HepG2 (cell line): Measurements from ENCODE around the gene GPC4. TPM values are rescaled to one million over a fixed set of nuclear protein-coding genes. Genes with fewer than 3 reads are reported as not detected.

Source experiments
- ATAC-seq: fragments of 200-7000 bp; cut with Tn5 transposase; 3 replicates; pipeline ENCODE4 v1.9.1; 2020; ENCODE audit warnings: mild to moderate bottlenecking, moderate library complexity
- BruUV-seq: library from RNA; stranded (reverse); fragments of 400-500 nt; replicated peaks from 2 replicates; lab custom pipeline; 2021; lab: Mats Ljungman, UMichigan
- CTCF ChIA-PET: fragments of 300-600 bp; formaldehyde crosslinking; extraction: SDS; loops from one replicate; lab custom pipeline; 2021; ENCODE audit warnings: low total read pairs, inconsistent platforms, low intra/inter-chr PET ratio; lab: Yijun Ruan, JAX
- POLR2A ChIA-PET: fragments of 350-600 bp; sonication (Branson Sonifier 250); formaldehyde crosslinking; loops from one replicate; lab custom pipeline; 2020; ENCODE audit warnings: antibody characterized with exemption, inconsistent platforms; lab: Yijun Ruan, JAX
- DNase-seq: peaks from one replicate; pipeline ENCODE4 v3.0.0-alpha.2; 2015; ENCODE audit warnings: low spot score
- FAIRE-seq: peaks from 3 replicates; lab custom pipeline; 2011; peaks lifted over from hg19 to GRCh38; lab: Jason Lieb, UNC
- H2AFZ ChIP-seq: one replicate; pipeline ENCODE4 v1.6.1; 2011; ENCODE audit warnings: low read length, inconsistent platforms
- H3K27ac ChIP-seq: fragments of 300-600 bp; 3 replicates; pipeline ENCODE4 v1.8.0; 2011; ENCODE audit warnings: mixed run types, mild to moderate bottlenecking, mixed read lengths, low read length, inconsistent platforms; ENCODE audit not compliant: insufficient read depth; ENCODE audit errors: extremely low read length
- H3K27me3 ChIP-seq, 2 experiments: fragments of 200-600 bp in 1 of 2; 2 replicates in 1 of 2; 3 replicates in 1 of 2; pipeline versions ENCODE4 v1.6.0 to v1.8.0; 2011; ENCODE audit warnings: low read length in 2 of 2, mild to moderate bottlenecking in 2 of 2, moderate library complexity in 2 of 2, inconsistent platforms in 1 of 2; ENCODE audit not compliant: insufficient read depth in 2 of 2, control insufficient read depth in 1 of 2
- H3K36me3 ChIP-seq, 2 experiments: fragments of 200-600 bp in 1 of 2; replicated peaks in 1 of 2; 2 replicates in 1 of 2; 3 replicates in 1 of 2; pipeline versions ENCODE4 v1.5.1 to v1.8.0; 2011; ENCODE audit warnings: low read length in 2 of 2, inconsistent platforms in 1 of 2; ENCODE audit not compliant: insufficient read depth in 2 of 2, control insufficient read depth in 1 of 2
- H3K4me1 ChIP-seq: 2 replicates; pipeline ENCODE4 v1.5.1; 2012; ENCODE audit warnings: low read length, inconsistent platforms; ENCODE audit not compliant: insufficient read depth
- H3K4me2 ChIP-seq: 2 replicates; pipeline ENCODE4 v1.6.0; 2011; ENCODE audit warnings: low read depth, low read length, inconsistent platforms
- H3K4me3 ChIP-seq, 3 experiments: fragments of 200-600 bp in 1 of 3; sonication (generic), shearing (Covaris generic) in 1 of 3; replicated peaks in 1 of 3; 2 replicates each; pipeline ENCODE4 v1.5.1; 2011 to 2016; ENCODE audit warnings: low read length in 3 of 3, inconsistent platforms in 2 of 3, low read depth in 2 of 3, mild to moderate bottlenecking in 2 of 3, control low read depth in 1 of 3, mixed read lengths in 1 of 3; ENCODE audit not compliant: insufficient read depth in 1 of 3
- H3K79me2 ChIP-seq: one replicate; pipeline ENCODE4 v1.6.1; 2011; ENCODE audit warnings: low read length, inconsistent platforms; ENCODE audit not compliant: insufficient read depth
- H3K9ac ChIP-seq: 2 replicates; pipeline ENCODE4 v1.6.0; 2011; ENCODE audit warnings: mild to moderate bottlenecking, low read depth, low read length, inconsistent platforms; ENCODE audit not compliant: insufficient read depth
- H3K9me3 ChIP-seq: 2 replicates; pipeline ENCODE4 v1.5.1; 2012; ENCODE audit warnings: mild to moderate bottlenecking, low read length
- H4K20me1 ChIP-seq: 2 replicates; pipeline ENCODE4 v1.6.0; 2011; ENCODE audit warnings: inconsistent platforms, mild to moderate bottlenecking, low read length, moderate library complexity; ENCODE audit not compliant: insufficient read depth
- ARNT2 ChIP-seq: sonication (generic); formaldehyde crosslinking; IDR thresholded peaks from 2 replicates; pipeline ENCODE4 v1.8.0; 2022; ENCODE audit warnings: mild to moderate bottlenecking, low read depth, missing genetic modification reagents, moderate library complexity
- BORCS8-MEF2B ChIP-seq: sonication (generic); formaldehyde crosslinking; IDR thresholded peaks from 2 replicates; pipeline ENCODE4 v1.8.0; 2022; ENCODE audit warnings: mild to moderate bottlenecking, missing genetic modification reagents
- MLX ChIP-seq: IDR thresholded peaks from 2 replicates; pipeline ENCODE4 v1.6.1; 2016
- MLXIP ChIP-seq: sonication (generic); formaldehyde crosslinking; IDR thresholded peaks from 2 replicates; pipeline ENCODE4 v1.9.0; 2021; ENCODE audit warnings: missing genetic modification reagents, borderline replicate concordance
- PHF8 ChIP-seq: sonication (generic); formaldehyde crosslinking; IDR thresholded peaks from 2 replicates; pipeline ENCODE4 v1.5.0; 2020; ENCODE audit warnings: missing genetic modification reagents
- SP140L ChIP-seq: sonication (generic); formaldehyde crosslinking; IDR thresholded peaks from 2 replicates; pipeline ENCODE4 v1.4.0; 2020; ENCODE audit warnings: missing genetic modification reagents, borderline replicate concordance
- THAP11 ChIP-seq: IDR thresholded peaks from 2 replicates; pipeline ENCODE4 v1.6.1; 2016; ENCODE audit warnings: missing biosample characterization, missing genetic modification reagents
- U2AF1 ChIP-seq: fragments of 200-400 bp; formaldehyde crosslinking; optimal IDR thresholded peaks from 2 replicates; pipeline ENCODE3; 2017; ENCODE audit warnings: mild to moderate bottlenecking, low read depth, low read length
- U2AF2 ChIP-seq: fragments of 200-400 bp; formaldehyde crosslinking; IDR thresholded peaks from 2 replicates; pipeline ENCODE4 v1.6.1; 2017; ENCODE audit warnings: low read depth, mild to moderate bottlenecking, low read length
- ZC3H4 ChIP-seq: sonication (generic); formaldehyde crosslinking; IDR thresholded peaks from 2 replicates; pipeline ENCODE4 v1.4.0; 2020; ENCODE audit warnings: missing genetic modification reagents, borderline replicate concordance
- ZNF782 ChIP-seq: sonication (generic); formaldehyde crosslinking; IDR thresholded peaks from 2 replicates; pipeline ENCODE4 v1.4.0; 2020; ENCODE audit warnings: missing genetic modification reagents, mild to moderate bottlenecking, borderline replicate concordance
- WGBS: methylation state at CpG from one replicate; pipeline ENCODE4 v1.1.6; 2017; ENCODE audit warnings: low lambda C conversion rate; 5-methylcytosine and 5-hydroxymethylcytosine counted together
- in situ Hi-C: cut with HindIII; loops from 2 replicates; pipeline ENCODE4 v1.10.0; 2017; ENCODE audit warnings: low pct_unique_long_range_greater_than_20kb; ENCODE audit not compliant: extremely low pct_ligation_motif_present
- intact Hi-C: fragments of 100-400 bp; cut with micrococcal nuclease; formaldehyde crosslinking; loops from one replicate; pipeline ENCODE4 v1.10.0; 2022; ENCODE audit not compliant: unreplicated experiment
- polyA plus RNA-seq, 8 experiments: library from polyadenylated mRNA; depleted of rRNA in 3 of 8; stranded (reverse) in 7 of 8; unstranded in 1 of 8; fragments of >200 nt; fragmentation: Illumina TruSeq in 4 of 8; extraction: Trizol in 4 of 8; gene quantifications; 2 replicates each; pipeline versions ENCODE4 v1.2.1 to v1.2.3, GENCODE V29; 2011 to 2016; ENCODE audit warnings: low read depth in 4 of 8, missing spikeins in 1 of 8, mixed read lengths in 1 of 8; ENCODE audit not compliant: insufficient read depth in 1 of 8
- total RNA-seq, 5 experiments: library from RNA; depleted of rRNA; stranded (reverse); fragments of >200 nt; fragmentation: Illumina TruSeq; extraction: Trizol; gene quantifications; 2 replicates each; pipeline ENCODE4 v1.2.3, GENCODE V29; 2016; ENCODE audit warnings: low read depth in 1 of 5
- TF ChIP-seq, protein P1 (sequence below): IDR thresholded peaks from 2 replicates; pipeline ENCODE4 v1.6.1; 2018; ENCODE audit warnings: missing genetic modification reagents, mild to moderate bottlenecking, missing compliant biosample characterization
- TF ChIP-seq, protein P2 (sequence below): sonication (generic); formaldehyde crosslinking; IDR thresholded peaks from 2 replicates; pipeline ENCODE4 v1.9.0; 2021; ENCODE audit warnings: missing genetic modification reagents, mild to moderate bottlenecking, borderline replicate concordance
- TF ChIP-seq, protein P3 (sequence below): sonication (generic); formaldehyde crosslinking; IDR thresholded peaks from 2 replicates; pipeline ENCODE4 v1.5.0; 2020; ENCODE audit warnings: mild to moderate bottlenecking, missing genetic modification reagents

GPC4 gene
- total and polyA plus RNA-seq, 2 of the 13 experiments (the other 11 are each of a cell fraction or from before 2014, with no cell fraction given): 0.29 to 0.38 TPM

DNA sequence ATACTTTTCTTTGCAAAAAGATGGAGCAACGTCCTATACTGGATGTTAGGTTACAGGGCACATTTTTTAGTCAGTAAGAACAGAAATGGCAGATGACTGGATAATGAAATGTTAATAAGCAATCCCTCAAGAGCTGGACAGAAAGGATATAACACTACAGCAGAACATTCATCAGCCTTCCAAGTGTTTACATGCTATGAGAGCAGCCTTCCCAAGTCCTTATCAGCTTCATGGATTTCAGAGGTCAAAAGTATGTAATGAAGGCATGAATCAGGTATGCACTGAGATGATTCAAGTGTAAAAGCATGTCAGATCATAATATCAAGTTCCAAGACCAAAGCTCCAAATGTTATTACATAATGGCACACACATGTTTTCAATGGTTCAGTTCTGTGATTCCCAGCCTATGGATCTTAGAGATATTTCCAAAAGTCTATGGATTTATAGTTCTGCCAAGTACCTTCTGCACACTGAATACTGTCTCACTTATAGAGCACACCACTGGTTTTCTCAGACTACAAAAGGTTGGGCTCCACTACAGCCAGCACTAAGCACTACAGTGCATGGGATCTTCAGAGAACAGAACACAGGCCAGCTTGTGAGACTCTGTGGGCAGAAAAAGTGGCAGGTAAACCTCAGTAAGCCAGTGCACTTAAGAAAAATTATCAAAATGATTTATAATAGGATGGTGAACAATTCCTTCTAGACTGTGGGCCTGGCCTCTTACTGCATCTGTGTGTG lies 49.2 kb downstream of the GPC4 start:
- no peak for FAIRE-seq
- no TSS peak for BruUV-seq
- Histone ChIP-seq H3K27me3 (no peaks in the 10 kb centered on the region), H3K79me2 (no peaks in the 10 kb centered on the region), H3K36me3 (no peaks in the 10 kb centered on the region), H3K4me2 (no peak overlapping the region), H3K9ac (no peak overlapping the region)
- in situ Hi-C loops: no loop called here
- no peak for DNase-seq
- no peak for ATAC-seq
- POLR2A ChIA-PET: no interaction called here
- no peak for TF ChIP-seq U2AF2
- TF ChIP-seq SP140L (CRISPR knock-in tag): no peak
- TF ChIP-seq ZNF782 (CRISPR knock-in tag): no peak
- no peak for TF ChIP-seq MLX (CRISPR knock-in tag)
- no peak for TF ChIP-seq MLXIP (CRISPR knock-in tag)
- TF ChIP-seq, protein P1, sequence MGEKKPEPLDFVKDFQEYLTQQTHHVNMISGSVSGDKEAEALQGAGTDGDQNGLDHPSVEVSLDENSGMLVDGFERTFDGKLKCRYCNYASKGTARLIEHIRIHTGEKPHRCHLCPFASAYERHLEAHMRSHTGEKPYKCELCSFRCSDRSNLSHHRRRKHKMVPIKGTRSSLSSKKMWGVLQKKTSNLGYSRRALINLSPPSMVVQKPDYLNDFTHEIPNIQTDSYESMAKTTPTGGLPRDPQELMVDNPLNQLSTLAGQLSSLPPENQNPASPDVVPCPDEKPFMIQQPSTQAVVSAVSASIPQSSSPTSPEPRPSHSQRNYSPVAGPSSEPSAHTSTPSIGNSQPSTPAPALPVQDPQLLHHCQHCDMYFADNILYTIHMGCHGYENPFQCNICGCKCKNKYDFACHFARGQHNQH: no peak
- no peak for TF ChIP-seq THAP11 (CRISPR knock-in tag)
- TF ChIP-seq, protein P2, sequence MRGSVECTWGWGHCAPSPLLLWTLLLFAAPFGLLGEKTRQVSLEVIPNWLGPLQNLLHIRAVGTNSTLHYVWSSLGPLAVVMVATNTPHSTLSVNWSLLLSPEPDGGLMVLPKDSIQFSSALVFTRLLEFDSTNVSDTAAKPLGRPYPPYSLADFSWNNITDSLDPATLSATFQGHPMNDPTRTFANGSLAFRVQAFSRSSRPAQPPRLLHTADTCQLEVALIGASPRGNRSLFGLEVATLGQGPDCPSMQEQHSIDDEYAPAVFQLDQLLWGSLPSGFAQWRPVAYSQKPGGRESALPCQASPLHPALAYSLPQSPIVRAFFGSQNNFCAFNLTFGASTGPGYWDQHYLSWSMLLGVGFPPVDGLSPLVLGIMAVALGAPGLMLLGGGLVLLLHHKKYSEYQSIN (CRISPR knock-in tag): no peak
- no peak for TF ChIP-seq PHF8
- TF ChIP-seq ARNT2 (CRISPR knock-in tag): no peak
- TF ChIP-seq ZC3H4 (CRISPR knock-in tag): no peak
- TF ChIP-seq, protein P3, sequence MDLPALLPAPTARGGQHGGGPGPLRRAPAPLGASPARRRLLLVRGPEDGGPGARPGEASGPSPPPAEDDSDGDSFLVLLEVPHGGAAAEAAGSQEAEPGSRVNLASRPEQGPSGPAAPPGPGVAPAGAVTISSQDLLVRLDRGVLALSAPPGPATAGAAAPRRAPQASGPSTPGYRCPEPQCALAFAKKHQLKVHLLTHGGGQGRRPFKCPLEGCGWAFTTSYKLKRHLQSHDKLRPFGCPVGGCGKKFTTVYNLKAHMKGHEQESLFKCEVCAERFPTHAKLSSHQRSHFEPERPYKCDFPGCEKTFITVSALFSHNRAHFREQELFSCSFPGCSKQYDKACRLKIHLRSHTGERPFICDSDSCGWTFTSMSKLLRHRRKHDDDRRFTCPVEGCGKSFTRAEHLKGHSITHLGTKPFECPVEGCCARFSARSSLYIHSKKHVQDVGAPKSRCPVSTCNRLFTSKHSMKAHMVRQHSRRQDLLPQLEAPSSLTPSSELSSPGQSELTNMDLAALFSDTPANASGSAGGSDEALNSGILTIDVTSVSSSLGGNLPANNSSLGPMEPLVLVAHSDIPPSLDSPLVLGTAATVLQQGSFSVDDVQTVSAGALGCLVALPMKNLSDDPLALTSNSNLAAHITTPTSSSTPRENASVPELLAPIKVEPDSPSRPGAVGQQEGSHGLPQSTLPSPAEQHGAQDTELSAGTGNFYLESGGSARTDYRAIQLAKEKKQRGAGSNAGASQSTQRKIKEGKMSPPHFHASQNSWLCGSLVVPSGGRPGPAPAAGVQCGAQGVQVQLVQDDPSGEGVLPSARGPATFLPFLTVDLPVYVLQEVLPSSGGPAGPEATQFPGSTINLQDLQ (CRISPR knock-in tag): no peak
- TF ChIP-seq BORCS8-MEF2B (CRISPR knock-in tag): no peak
- no peak for TF ChIP-seq U2AF1
- TF ChIP-seq, all 625 proteins: peak for 0
- CTCF ChIA-PET: no interaction called here
- Histone ChIP-seq H4K20me1 (no peaks in the 10 kb centered on the region), H3K4me3 (no peak overlapping the region), H2AFZ (no peak overlapping the region), H3K9me3 (no peaks in the 10 kb centered on the region), H3K27ac (no peak overlapping the region), H3K4me1 (no peaks in the 10 kb centered on the region)
- WGBS: 0% methylated on average over 1 of the region's 1 CpG
- intact Hi-C loops: no loop called here
